ENCODE measurements around the gene LRRC3. TPM values are rescaled to one million over a fixed set of nuclear protein-coding genes. Genes with fewer than 3 reads are reported as not detected.

The LRRC3 gene
- total and polyA plus RNA-seq, 2 of the 4 experiments (the other 2 are of a cell fraction), result under 0.01 to 0.38 TPM

DNA sequence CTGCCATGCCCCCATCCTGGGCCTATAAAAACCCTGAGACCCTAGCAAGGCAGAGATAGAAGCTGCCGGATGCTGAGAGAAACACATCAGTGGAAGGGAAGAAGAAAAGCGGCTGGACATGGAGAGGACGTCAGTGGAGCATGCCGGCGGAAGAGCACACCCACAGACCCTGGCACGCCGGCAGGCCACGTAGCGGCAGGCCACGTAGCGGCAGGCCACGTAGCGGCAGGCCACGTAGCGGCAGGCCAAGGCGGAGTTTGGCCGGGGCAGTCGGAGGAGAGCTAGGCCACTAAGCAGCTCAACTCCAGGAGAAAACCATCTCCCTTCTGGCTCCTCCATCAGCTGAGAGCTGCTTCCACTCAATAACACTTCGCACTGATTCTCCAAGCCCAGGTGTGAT is 35.1 kb downstream of the LRRC3 start:
- BruUV-seq (replicated peaks), result no TSS peak
- ChIA-PET POLR2A (ENCODE audit: unreplicated experiment) (no interaction called here), CTCF (interaction anchor here (1.3 kb wide), 1 partner anchor 11 kb away, joined by 4 read pairs; no protein-coding TSS in a partner anchor)
- Histone ChIP-seq H4K20me1 (ENCODE audit: insufficient read depth, low read length) (no peaks in the 10 kb centered on the region), H4K91ac (ENCODE audit: insufficient read depth, low read depth, low read length) (no peak overlapping the region), H3K4me1 (ENCODE audit: control insufficient read depth, insufficient read depth, low read length) (no peaks in the 10 kb centered on the region), H2BK15ac (ENCODE audit: low read depth, low read length) (no peak overlapping the region), H3K9ac (ENCODE audit: low read depth, low read length) (no peak overlapping the region), H3K9me3 (ENCODE audit: control insufficient read depth, insufficient read depth, low read length) (peaks cover 24% of the 10 kb centered on the region), H4K8ac (ENCODE audit: low read depth in 2 of 2, low read length in 2 of 2) (no peak overlapping the region), H3K14ac (replicated peaks; ENCODE audit: low read depth, low read length) (no peak overlapping the region), H2AFZ (replicated peaks; ENCODE audit: low read length, poor library complexity) (no peak overlapping the region), H2BK5ac (ENCODE audit: low read depth, low read length, poor library complexity, severe bottlenecking) (no peak overlapping the region), H3K9me1 (ENCODE audit: insufficient read depth, low read length) (no peaks in the 10 kb centered on the region), H3K27me3 (ENCODE audit: control insufficient read depth, insufficient read depth, low read length) (peaks cover 2% of the 10 kb centered on the region; the same call in 1 of the 2 replicates), H2AK5ac (ENCODE audit: low read depth, low read length) (no peak overlapping the region), H3K79me1 (ENCODE audit: low read depth in 1 of 2, low read length in 2 of 2) (no peaks in the 10 kb centered on the region), H2BK120ac (ENCODE audit: low read depth, low read length) (no peak overlapping the region), H2BK20ac (ENCODE audit: low read depth, low read length) (no peak overlapping the region), H3K36me3 (ENCODE audit: control insufficient read depth, insufficient read depth, low read length) (no peaks in the 10 kb centered on the region), H3K18ac (ENCODE audit: low read depth, low read length) (no peak overlapping the region), H3K56ac (ENCODE audit: extremely low read depth, insufficient read depth, low read length) (no peak overlapping the region), H4K5ac (ENCODE audit: low read depth, low read length) (no peak overlapping the region), H3K4ac (ENCODE audit: low read depth, low read length) (no peak overlapping the region), H3K27ac (ENCODE audit: insufficient read depth, low read length) (no peak overlapping the region), H3K4me2 (ENCODE audit: low read depth, low read length) (no peak overlapping the region), H2AK9ac (replicated peaks; ENCODE audit: low read depth, low read length, poor library complexity) (no peak overlapping the region), H3K4me3 (ENCODE audit: insufficient read depth, low read depth, low read length) (no peak overlapping the region), H3K23ac (ENCODE audit: low read depth, low read length) (no peak overlapping the region)
- ATAC-seq (ENCODE audit: low read depth) (no peak), DNase-seq (no peak)
- in situ Hi-C loops (cut with MboI; ENCODE audit: low sequenced_read_pairs) (no loop called here), dilution Hi-C loops (cut with HindIII; ENCODE audit: low sequenced_read_pairs, unreplicated experiment) (no loop called here), intact Hi-C loops (cut with micrococcal nuclease) (no loop called here)
- WGBS, 2 experiments (ENCODE audit: extremely low coverage in 2 of 2, insufficient read length in 1 of 2), result 90% methylated on average over 5 of the region's 19 CpGs; no CpG with 5 or more reads in 1 of the 2 experiments
- TF ChIP-seq RFX5 (IDR thresholded peaks at IDR 0.05; ENCODE audit: low read depth, low read length) (no peak), CEBPB (IDR thresholded peaks at IDR 0.05; ENCODE audit: low read depth, low read length) (no peak), RAD21 (IDR thresholded peaks at IDR 0.05; ENCODE audit: low read length) (no peak), MXI1 (IDR thresholded peaks at IDR 0.05; ENCODE audit: borderline replicate concordance, low read depth, low read length) (no peak), NFE2L2 (IDR thresholded peaks at IDR 0.05; ENCODE audit: low read depth, low read length) (no peak), MAZ (IDR thresholded peaks at IDR 0.05; ENCODE audit: borderline replicate concordance, low read depth, low read length) (no peak), RCOR1 (IDR thresholded peaks at IDR 0.05; ENCODE audit: insufficient replicate concordance, low read length) (no peak)
- TF ChIP-seq, protein P1, sequence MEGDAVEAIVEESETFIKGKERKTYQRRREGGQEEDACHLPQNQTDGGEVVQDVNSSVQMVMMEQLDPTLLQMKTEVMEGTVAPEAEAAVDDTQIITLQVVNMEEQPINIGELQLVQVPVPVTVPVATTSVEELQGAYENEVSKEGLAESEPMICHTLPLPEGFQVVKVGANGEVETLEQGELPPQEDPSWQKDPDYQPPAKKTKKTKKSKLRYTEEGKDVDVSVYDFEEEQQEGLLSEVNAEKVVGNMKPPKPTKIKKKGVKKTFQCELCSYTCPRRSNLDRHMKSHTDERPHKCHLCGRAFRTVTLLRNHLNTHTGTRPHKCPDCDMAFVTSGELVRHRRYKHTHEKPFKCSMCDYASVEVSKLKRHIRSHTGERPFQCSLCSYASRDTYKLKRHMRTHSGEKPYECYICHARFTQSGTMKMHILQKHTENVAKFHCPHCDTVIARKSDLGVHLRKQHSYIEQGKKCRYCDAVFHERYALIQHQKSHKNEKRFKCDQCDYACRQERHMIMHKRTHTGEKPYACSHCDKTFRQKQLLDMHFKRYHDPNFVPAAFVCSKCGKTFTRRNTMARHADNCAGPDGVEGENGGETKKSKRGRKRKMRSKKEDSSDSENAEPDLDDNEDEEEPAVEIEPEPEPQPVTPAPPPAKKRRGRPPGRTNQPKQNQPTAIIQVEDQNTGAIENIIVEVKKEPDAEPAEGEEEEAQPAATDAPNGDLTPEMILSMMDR (conservative IDR thresholded peaks at IDR 0.05; ENCODE audit: low read depth, low read length), result no peak
- TF ChIP-seq, protein P2, sequence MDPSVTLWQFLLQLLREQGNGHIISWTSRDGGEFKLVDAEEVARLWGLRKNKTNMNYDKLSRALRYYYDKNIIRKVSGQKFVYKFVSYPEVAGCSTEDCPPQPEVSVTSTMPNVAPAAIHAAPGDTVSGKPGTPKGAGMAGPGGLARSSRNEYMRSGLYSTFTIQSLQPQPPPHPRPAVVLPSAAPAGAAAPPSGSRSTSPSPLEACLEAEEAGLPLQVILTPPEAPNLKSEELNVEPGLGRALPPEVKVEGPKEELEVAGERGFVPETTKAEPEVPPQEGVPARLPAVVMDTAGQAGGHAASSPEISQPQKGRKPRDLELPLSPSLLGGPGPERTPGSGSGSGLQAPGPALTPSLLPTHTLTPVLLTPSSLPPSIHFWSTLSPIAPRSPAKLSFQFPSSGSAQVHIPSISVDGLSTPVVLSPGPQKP (IDR thresholded peaks at IDR 0.05; ENCODE audit: borderline replicate concordance, low read depth, low read length), result no peak

All from IMR-90 (cell line).